Measurements from ENCODE around the gene PANK2. TPM values are rescaled to one million over a fixed set of nuclear protein-coding genes. Genes with fewer than 3 reads are reported as not detected.

PANK2 gene
- polyA plus RNA-seq, 1 donor (not counting 4 experiments of a cell fraction or from before 2014, with no cell fraction given) = 23.6 TPM

- Histone ChIP-seq H2AFZ (ENCODE audit: control insufficient read depth, low read length) (no peak overlapping the region), H3K9ac (ENCODE audit: control insufficient read depth, extremely low read depth, insufficient read depth, low read length) (no peak overlapping the region), H3K4me3 (ENCODE audit: control insufficient read depth in 2 of 3, extremely low read depth in 1 of 3, insufficient read depth in 2 of 3, low read depth in 1 of 3, low read length in 3 of 3) (no peak overlapping the region), H3K4me1 (ENCODE audit: control insufficient read depth, extremely low read depth, insufficient read depth, low read length) (no peaks in the 10 kb centered on the region), H3K9me3 (ENCODE audit: control insufficient read depth, low read depth, low read length) (no peaks in the 10 kb centered on the region), H3K79me2 (ENCODE audit: control insufficient read depth, insufficient read depth, low read length) (peaks cover 63% of the 10 kb centered on the region), H3K27ac (ENCODE audit: control insufficient read depth, insufficient read depth, low read length) (no peak overlapping the region), H3K9me1 (ENCODE audit: control insufficient read depth, extremely low read depth, insufficient read depth, low read length) (no peaks in the 10 kb centered on the region), H3K4me2 (ENCODE audit: control insufficient read depth, extremely low read depth, insufficient read depth, low read depth, low read length) (no peak overlapping the region), H3K27me3 (ENCODE audit: control insufficient read depth, extremely low read depth, insufficient read depth, low read length) (no peaks in the 10 kb centered on the region), H4K20me1 (ENCODE audit: control insufficient read depth, extremely low read depth, insufficient read depth, low read length) (peaks cover 25% of the 10 kb centered on the region), H3K36me3 (ENCODE audit: control insufficient read depth in 2 of 2, extremely low read depth in 1 of 2, insufficient read depth in 2 of 2, low read length in 2 of 2) (peaks cover 15 to 38% of the 10 kb centered on the region in 2 experiments)
- dilution Hi-C loops (cut with MboI; ENCODE audit: extremely low pct_ligation_motif_present, low sequenced_read_pairs) = no loop called here
- TF ChIP-seq EZH2 (IDR thresholded peaks at IDR 0.05; ENCODE audit: low read length) = no peak
- TF ChIP-seq, protein P1, sequence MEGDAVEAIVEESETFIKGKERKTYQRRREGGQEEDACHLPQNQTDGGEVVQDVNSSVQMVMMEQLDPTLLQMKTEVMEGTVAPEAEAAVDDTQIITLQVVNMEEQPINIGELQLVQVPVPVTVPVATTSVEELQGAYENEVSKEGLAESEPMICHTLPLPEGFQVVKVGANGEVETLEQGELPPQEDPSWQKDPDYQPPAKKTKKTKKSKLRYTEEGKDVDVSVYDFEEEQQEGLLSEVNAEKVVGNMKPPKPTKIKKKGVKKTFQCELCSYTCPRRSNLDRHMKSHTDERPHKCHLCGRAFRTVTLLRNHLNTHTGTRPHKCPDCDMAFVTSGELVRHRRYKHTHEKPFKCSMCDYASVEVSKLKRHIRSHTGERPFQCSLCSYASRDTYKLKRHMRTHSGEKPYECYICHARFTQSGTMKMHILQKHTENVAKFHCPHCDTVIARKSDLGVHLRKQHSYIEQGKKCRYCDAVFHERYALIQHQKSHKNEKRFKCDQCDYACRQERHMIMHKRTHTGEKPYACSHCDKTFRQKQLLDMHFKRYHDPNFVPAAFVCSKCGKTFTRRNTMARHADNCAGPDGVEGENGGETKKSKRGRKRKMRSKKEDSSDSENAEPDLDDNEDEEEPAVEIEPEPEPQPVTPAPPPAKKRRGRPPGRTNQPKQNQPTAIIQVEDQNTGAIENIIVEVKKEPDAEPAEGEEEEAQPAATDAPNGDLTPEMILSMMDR (optimal IDR thresholded peaks at IDR 0.05 in 1 of 3, IDR thresholded peaks at IDR 0.05 in 1 of 3, conservative IDR thresholded peaks at IDR 0.05 in 1 of 3; ENCODE audit: extremely low read depth in 1 of 3, insufficient read depth in 2 of 3, low read length in 3 of 3) = no peak
- FAIRE-seq (no peak), DNase-seq (ENCODE audit: low read depth, low spot score) (no peak)
Observed at GRCh38 chr20:3916364-3916763, 27.2 kb downstream of the PANK2 start.

GRCh38 chr20:3919352-3919751, 30.2 kb downstream of the PANK2 start:
- H3K4me2 ChIP-seq (ENCODE audit: control insufficient read depth, extremely low read depth, insufficient read depth, low read depth, low read length) = no peak overlapping the region
- H3K9me1 ChIP-seq (ENCODE audit: control insufficient read depth, extremely low read depth, insufficient read depth, low read length) = no peaks in the 10 kb centered on the region
- dilution Hi-C loops (cut with MboI; ENCODE audit: extremely low pct_ligation_motif_present, low sequenced_read_pairs) = no loop called here
- H4K20me1 ChIP-seq (ENCODE audit: control insufficient read depth, extremely low read depth, insufficient read depth, low read length) = peaks cover 19% of the 10 kb centered on the region
- no peak overlapping the region for H3K27ac ChIP-seq (ENCODE audit: control insufficient read depth, insufficient read depth, low read length)
- H3K4me3 ChIP-seq (ENCODE audit: control insufficient read depth in 2 of 3, extremely low read depth in 1 of 3, insufficient read depth in 2 of 3, low read depth in 1 of 3, low read length in 3 of 3) = no peak overlapping the region
- H3K4me1 ChIP-seq (ENCODE audit: control insufficient read depth, extremely low read depth, insufficient read depth, low read length) = no peaks in the 10 kb centered on the region
- peaks cover 25 to 28% of the 10 kb centered on the region in 2 experiments for H3K36me3 ChIP-seq (ENCODE audit: control insufficient read depth in 2 of 2, extremely low read depth in 1 of 2, insufficient read depth in 2 of 2, low read length in 2 of 2)
- H3K79me2 ChIP-seq (ENCODE audit: control insufficient read depth, insufficient read depth, low read length) = peaks cover 53% of the 10 kb centered on the region
- DNase-seq (ENCODE audit: low read depth, low spot score) = no peak
- H3K27me3 ChIP-seq (ENCODE audit: control insufficient read depth, extremely low read depth, insufficient read depth, low read length) = no peaks in the 10 kb centered on the region
- no peak for FAIRE-seq
- no peak overlapping the region for H2AFZ ChIP-seq (ENCODE audit: control insufficient read depth, low read length)
- H3K9ac ChIP-seq (ENCODE audit: control insufficient read depth, extremely low read depth, insufficient read depth, low read length) = no peak overlapping the region
- H3K9me3 ChIP-seq (ENCODE audit: control insufficient read depth, low read depth, low read length) = no peaks in the 10 kb centered on the region
- TF ChIP-seq, protein P1 (optimal IDR thresholded peaks at IDR 0.05 in 1 of 3, IDR thresholded peaks at IDR 0.05 in 1 of 3, conservative IDR thresholded peaks at IDR 0.05 in 1 of 3; ENCODE audit: extremely low read depth in 1 of 3, insufficient read depth in 2 of 3, low read length in 3 of 3) = no peak
- no peak for TF ChIP-seq EZH2 (IDR thresholded peaks at IDR 0.05; ENCODE audit: low read length)

Data from keratinocyte (primary cell).